Endothelial cell of umbilical vein (primary cell): Measurements from ENCODE around the gene RAB18. TPM values are rescaled to one million over a fixed set of nuclear protein-coding genes. Genes with fewer than 3 reads are reported as not detected.
"Not testable (repeated sequence)": the region's sequence is repeated elsewhere in the genome, so short reads cannot be mapped to it uniquely, and the experiment has no call there.

Experiments used
- BruUV-seq: library from RNA; stranded (reverse); fragments of 400-500 nt; replicated peaks from 2 replicates; lab custom pipeline; 2021; lab: Mats Ljungman, UMichigan
- CTCF ChIA-PET: fragments of 300-600, 350-600 bp; sonication (Branson Sonifier 250); formaldehyde crosslinking; loops from one replicate; lab custom pipeline; 2021; ENCODE audit warnings: antibody characterized with exemption, inconsistent platforms; lab: Charles Lee
- POLR2A ChIA-PET: fragments of 300-600, 350-600 bp; sonication (Branson Sonifier 250); formaldehyde crosslinking; loops from one replicate; lab custom pipeline; 2021; ENCODE audit warnings: antibody characterized with exemption, inconsistent platforms; lab: Charles Lee
- DNase-seq: peaks from one replicate; pipeline ENCODE4 v3.0.0-alpha.2; 2011; ENCODE audit warnings: low read depth, low spot score
- FAIRE-seq: peaks from 2 replicates; lab custom pipeline; 2011; peaks lifted over from hg19 to GRCh38; lab: Jason Lieb, UNC
- H2AFZ ChIP-seq: 2 replicates; pipeline ENCODE4 v1.6.0; 2012; ENCODE audit warnings: low read depth, low read length, control low read depth, inconsistent platforms
- H3K27ac ChIP-seq: 2 replicates; pipeline ENCODE4 v1.5.1; 2011; ENCODE audit warnings: low read depth, mild to moderate bottlenecking, control low read depth, low read length, moderate library complexity; ENCODE audit not compliant: insufficient read depth
- H3K27me3 ChIP-seq, 2 experiments: 2 replicates each; pipeline versions ENCODE4 v1.6.0 to v1.6.1; 2011; ENCODE audit warnings: low read length in 2 of 2, mixed read lengths in 1 of 2; ENCODE audit not compliant: control insufficient read depth in 2 of 2, insufficient read depth in 2 of 2
- H3K36me3 ChIP-seq, 2 experiments: 2 replicates in 1 of 2; 3 replicates in 1 of 2; pipeline ENCODE4 v1.5.1; 2011; ENCODE audit warnings: low read length in 2 of 2, mild to moderate bottlenecking in 1 of 2, moderate library complexity in 1 of 2; ENCODE audit not compliant: control insufficient read depth in 2 of 2, insufficient read depth in 2 of 2; ENCODE audit errors: extremely low read depth in 1 of 2
- H3K4me1 ChIP-seq: 3 replicates; pipeline ENCODE4 v1.5.1; 2011; ENCODE audit warnings: mild to moderate bottlenecking, low read length; ENCODE audit not compliant: control insufficient read depth, insufficient read depth; ENCODE audit errors: extremely low read depth
- H3K4me2 ChIP-seq: 2 replicates; pipeline ENCODE4 v1.6.1; 2011; ENCODE audit warnings: low read length, control low read depth, mixed read lengths; ENCODE audit not compliant: insufficient read depth
- H3K4me3 ChIP-seq, 3 experiments: fragments of 200-600 bp in 1 of 3; sonication (generic), shearing (Covaris generic) in 1 of 3; replicated peaks in 1 of 3; 2 replicates each; pipeline ENCODE4 v1.5.1; 2011 to 2016; ENCODE audit warnings: control low read depth in 3 of 3, low read length in 3 of 3, mild to moderate bottlenecking in 2 of 3, inconsistent platforms in 1 of 3, low read depth in 1 of 3, moderate library complexity in 1 of 3; ENCODE audit not compliant: insufficient read depth in 1 of 3
- H3K79me2 ChIP-seq: 2 replicates; pipeline ENCODE4 v1.6.0; 2012; ENCODE audit warnings: low read length, inconsistent platforms; ENCODE audit not compliant: control insufficient read depth, insufficient read depth
- H3K9ac ChIP-seq: replicated peaks from 2 replicates; pipeline ENCODE3; 2011; ENCODE audit warnings: low read length, control low read depth; ENCODE audit not compliant: insufficient read depth; ENCODE audit errors: extremely low read depth
- H3K9me1 ChIP-seq: replicated peaks from 3 replicates; pipeline ENCODE4 v1.6.0; 2011; ENCODE audit warnings: mild to moderate bottlenecking, low read length; ENCODE audit not compliant: control insufficient read depth, insufficient read depth; ENCODE audit errors: extremely low read depth
- H3K9me3 ChIP-seq: replicated peaks from 2 replicates; pipeline ENCODE4 v1.5.1; 2012; ENCODE audit warnings: low read length, inconsistent platforms; ENCODE audit not compliant: control insufficient read depth, insufficient read depth
- H4K20me1 ChIP-seq: replicated peaks from 2 replicates; pipeline ENCODE3; 2011; ENCODE audit warnings: mild to moderate bottlenecking, low read length; ENCODE audit not compliant: control insufficient read depth, insufficient read depth; ENCODE audit errors: extremely low read depth
- CTCF ChIP-seq, 2 donors: IDR thresholded peaks; 1 replicate in 1 of 2; 2 replicates in 1 of 2; pipeline ENCODE4 v1.5.1; 2011; ENCODE audit warnings: low read length in 2 of 2, mild to moderate bottlenecking in 2 of 2, moderate library complexity in 2 of 2, control low read depth in 1 of 2, inconsistent platforms in 1 of 2, low read depth in 1 of 2; ENCODE audit not compliant: insufficient read depth in 1 of 2; ENCODE audit errors: extremely low read depth in 1 of 2
- EZH2 ChIP-seq: IDR thresholded peaks from 2 replicates; pipeline ENCODE4 v1.6.1; 2012; ENCODE audit warnings: borderline replicate concordance, low read depth, mild to moderate bottlenecking, moderate library complexity, low read length, inconsistent platforms; ENCODE audit not compliant: severe bottlenecking
- FOS ChIP-seq: IDR thresholded peaks from 2 replicates; pipeline ENCODE4 v1.6.1; 2011; ENCODE audit warnings: mild to moderate bottlenecking, low read length, moderate library complexity, borderline replicate concordance; ENCODE audit not compliant: insufficient read depth
- GATA2 ChIP-seq: IDR thresholded peaks from 2 replicates; pipeline ENCODE4 v1.7.0; 2011; ENCODE audit warnings: low read depth, mild to moderate bottlenecking, moderate library complexity, mixed read lengths, low read length; ENCODE audit not compliant: insufficient read length, insufficient read depth
- JUN ChIP-seq: IDR thresholded peaks from 2 replicates; pipeline ENCODE4 v1.6.1; 2011; ENCODE audit warnings: borderline replicate concordance, low read depth; ENCODE audit not compliant: insufficient read length, insufficient read depth
- MAX ChIP-seq: IDR thresholded peaks from 2 replicates; pipeline ENCODE4 v1.6.1; 2011; ENCODE audit not compliant: insufficient read depth, insufficient read length
- MYC ChIP-seq: IDR thresholded peaks from one replicate; pipeline ENCODE4 v1.6.1; 2011; ENCODE audit warnings: mild to moderate bottlenecking, low read depth, low read length
- POLR2A ChIP-seq: IDR thresholded peaks from 2 replicates; pipeline ENCODE4 v1.6.1; 2012; ENCODE audit warnings: low read depth, mild to moderate bottlenecking, control low read depth, low read length
- POLR2AphosphoS5 ChIP-seq: IDR thresholded peaks from 2 replicates; pipeline ENCODE4 v1.6.1; 2012; ENCODE audit warnings: low read depth, mild to moderate bottlenecking, control low read depth, low read length, moderate library complexity; ENCODE audit not compliant: insufficient read depth
- dilution Hi-C: fragments of 300-500 bp; cut with MboI; formaldehyde crosslinking; loops from one replicate; pipeline ENCODE4 v1.15.0; 2019; ENCODE audit warnings: low sequenced_read_pairs; ENCODE audit not compliant: extremely low pct_ligation_motif_present
- intact Hi-C: fragments of 100-400 bp; cut with micrococcal nuclease; formaldehyde crosslinking; loops from one replicate; pipeline ENCODE4 v1.10.0; 2022
- polyA plus RNA-seq, 4 experiments: library from polyadenylated mRNA; depleted of rRNA in 3 of 4; stranded (reverse) in 3 of 4; unstranded in 1 of 4; fragments of >200 nt; gene quantifications; 2 replicates each; pipeline versions ENCODE4 v1.2.1 to v1.2.3, GENCODE V29; 2011 to 2012; ENCODE audit warnings: missing spikeins in 1 of 4
- total RNA-seq: library from RNA; stranded (reverse); gene quantifications from 2 replicates; pipeline ENCODE4 v1.2.3, GENCODE V29; 2021

RAB18 gene
- total and polyA plus RNA-seq, 2 donors (not counting 3 experiments of a cell fraction or from before 2014, with no cell fraction given): 20.4 to 108 TPM

- Histone ChIP-seq H3K27ac (no peak overlapping the region), H3K4me1 (no peaks in the 10 kb centered on the region), H3K27me3 (no peaks in the 10 kb centered on the region), H2AFZ (no peak overlapping the region), H3K36me3 (no peaks in the 10 kb centered on the region), H3K79me2 (no peaks in the 10 kb centered on the region), H3K9me1 (no peaks in the 10 kb centered on the region), H4K20me1 (no peaks in the 10 kb centered on the region), H3K9me3 (no peaks in the 10 kb centered on the region), H3K4me3 (no peak overlapping the region), H3K4me2 (no peak overlapping the region), H3K9ac (no peak overlapping the region)
- DNase-seq (no peak), FAIRE-seq (no peak)
- no peak for TF ChIP-seq MAX
- no peak for TF ChIP-seq POLR2A
- TF ChIP-seq POLR2AphosphoS5: no peak
- TF ChIP-seq EZH2: no peak
- no peak for TF ChIP-seq CTCF (IDR thresholded peaks at IDR 0.05; ENCODE audit: extremely low read depth in 1 of 2, insufficient read depth in 1 of 2, low read depth in 1 of 2, low read length in 2 of 2)
- TF ChIP-seq MYC: no peak
- TF ChIP-seq GATA2: no peak
- TF ChIP-seq FOS: no peak
- no peak for TF ChIP-seq JUN
- POLR2A ChIA-PET: no interaction called here
- dilution Hi-C loops: no loop called here
- no TSS peak for BruUV-seq
- intact Hi-C loops: no loop called here
- CTCF ChIA-PET: interaction anchor here (0.8 kb wide), 2 partner anchors 118 to 672 kb away, joined by 3 read pairs; no protein-coding TSS in a partner anchor
Observed at GRCh38 chr10:27569946-27570345, 65.8 kb downstream of the RAB18 start.

- CTCF ChIA-PET, H3K9ac ChIP-seq, H3K4me1 ChIP-seq, H3K9me1 ChIP-seq, H3K79me2 ChIP-seq, dilution Hi-C loops, FAIRE-seq, H3K4me2 ChIP-seq, DNase-seq, H3K27me3 ChIP-seq, H2AFZ ChIP-seq, POLR2A ChIA-PET, BruUV-seq, H4K20me1 ChIP-seq, H3K9me3 ChIP-seq, H3K27ac ChIP-seq, H3K36me3 ChIP-seq, intact Hi-C loops, H3K4me3 ChIP-seq: not testable (repeated sequence)
Observed at GRCh38 chr10:27577038-27577437, 72.9 kb downstream of the RAB18 start.
